Measurements from ENCODE around the gene SERGEF. TPM values are rescaled to one million over a fixed set of nuclear protein-coding genes. Genes with fewer than 3 reads are reported as not detected.

SERGEF gene
- total RNA-seq, 1 donor from 2014 or later, result 20.5 TPM

Other genes starting within 250 kb of the SERGEF start
- 27.7 TPM for gene TPH1, start 33.2 kb upstream of the SERGEF start, total RNA-seq (ENCODE audit: insufficient read depth, low replicate concordance)
- gene SAAL1, start 93.0 kb upstream of the SERGEF start, total RNA-seq (ENCODE audit: insufficient read depth, low replicate concordance), result 8.4 TPM
- not detected for gene MRGPRX3, start 119.5 kb upstream of the SERGEF start, total RNA-seq (ENCODE audit: insufficient read depth, low replicate concordance)
- gene MRGPRX4, start 159.8 kb upstream of the SERGEF start, total RNA-seq (ENCODE audit: insufficient read depth, low replicate concordance), result 0.96 TPM
- gene SAA4, start 223.8 kb upstream of the SERGEF start, total RNA-seq (ENCODE audit: insufficient read depth, low replicate concordance), result not detected
- gene SAA2, start 235.6 kb upstream of the SERGEF start, total RNA-seq (ENCODE audit: insufficient read depth, low replicate concordance), result 22.1 TPM

Measured in umbilical cord (tissue), 1 donor.